Heart right ventricle (tissue), 16 donors: ENCODE measurements around the gene PHACTR4. TPM values are rescaled to one million over a fixed set of nuclear protein-coding genes. Genes with fewer than 3 reads are reported as not detected.
"Not testable (repeated sequence)": the region's sequence is repeated elsewhere in the genome, so short reads cannot be mapped to it uniquely, and the experiment has no call there.

Source experiments
- ATAC-seq, 8 donors: fragments of 200-7000 bp; cut with Tn5 transposase; one replicate each; pipeline ENCODE4 v1.9.1; 2020; ENCODE audit warnings: mild to moderate bottlenecking in 8 of 8, moderate library complexity in 8 of 8, moderate number of reproducible peaks in 1 of 8
- DNase-seq, 2 donors: peaks; one replicate each; pipeline ENCODE4 v3.0.0-alpha.2; 2020
- H3K27ac ChIP-seq, 10 donors: fragments of 200-600 bp; sonication (generic) in 2 of 10; one replicate each; pipeline versions ENCODE4 v1.5.0 to v1.8.0; 2020 to 2022; ENCODE audit warnings: mild to moderate bottlenecking in 3 of 10
- H3K27me3 ChIP-seq, 7 donors: fragments of 200-600 bp; one replicate each; pipeline ENCODE4 v1.8.0; 2021 to 2022; ENCODE audit warnings: mild to moderate bottlenecking in 2 of 7
- H3K36me3 ChIP-seq, 9 donors: fragments of 200-600 bp; sonication (generic) in 1 of 9; one replicate each; pipeline versions ENCODE4 v1.5.0 to v1.8.0; 2020 to 2022; ENCODE audit warnings: mild to moderate bottlenecking in 2 of 9
- H3K4me1 ChIP-seq, 9 donors: fragments of 200-600 bp; sonication (generic) in 1 of 9; one replicate each; pipeline versions ENCODE4 v1.5.0 to v1.8.0; 2020 to 2022; ENCODE audit warnings: mild to moderate bottlenecking in 4 of 9
- H3K4me3 ChIP-seq, 10 donors: fragments of 200-600 bp; sonication (generic) in 2 of 10; one replicate each; pipeline versions ENCODE4 v1.5.0 to v1.8.0; 2020 to 2022; ENCODE audit warnings: mild to moderate bottlenecking in 7 of 10, moderate library complexity in 2 of 10
- H3K9me3 ChIP-seq, 11 donors: fragments of 200-600 bp in 10 of 11; sonication (generic) in 2 of 11; one replicate each; pipeline versions ENCODE4 v1.5.0 to v1.8.0; 2013 to 2022; ENCODE audit warnings: mild to moderate bottlenecking in 2 of 11, control low read depth in 1 of 11, moderate library complexity in 1 of 11
- WGBS, 2 donors: extraction: QIAGEN DNeasy Blood & Tissue Kit; methylation state at CpG; one replicate each; pipeline ENCODE4 v1.1.7; 2013; ENCODE audit warnings: inconsistent platforms in 1 of 2; 5-methylcytosine and 5-hydroxymethylcytosine counted together
- intact Hi-C, 10 donors: fragments of 100-400 bp; cut with DNase I; formaldehyde crosslinking; loops; one replicate each; pipeline versions ENCODE4 v1.11.1 to v1.14.2; 2022
- polyA plus RNA-seq, 2 donors: library from polyadenylated mRNA; stranded (reverse); fragments of 200-250 nt; gene quantifications; one replicate each; pipeline ENCODE4 v1.2.3, GENCODE V29; 2013
- total RNA-seq, 10 donors: library from RNA; stranded (reverse); fragmentation: NEBNext Ultra II Directional in 3 of 10; extraction: Animal tissue kit (Norgen Biotek cat#: 25700) in 3 of 10; gene quantifications; one replicate each; pipeline versions ENCODE4 v1.2.1 to v1.2.4, GENCODE V29; 2021 to 2023
- TF ChIP-seq, protein P1 (sequence below), 9 donors: fragments of 200-600 bp; sonication (generic) in 2 of 9; IDR thresholded peaks; one replicate each; pipeline versions ENCODE4 v1.5.0 to v1.8.0; 2021 to 2022; ENCODE audit warnings: antibody characterized with exemption in 9 of 9, mild to moderate bottlenecking in 5 of 9, moderate library complexity in 1 of 9
- donor health status: Arrhythmogenic right ventricular cardiomyopathy.
- donor health status: ischemic (EF 13 %, LVEDD 7.1; RV severe dilation, severe dysfunction).
- donor health status: healthy with polysubstance abuse.
- donor health status: DM: no; HTN: yes; CAD: no.
- donor health status: DM: no; HTN: no; CAD: no.
- donor health status: ischemic (EF 25% LVEDD 6.9; RV normal size, moderate dysfunction).
- donor health status: ischemic (EF 25% LVEDD 5.7; RV mildly dilated, moderate dysfunction).
- donor health status: healthy.
- donor health status: DM: yes; HTN: yes; CAD: no.
- donor health status: Ischemic cardiomyopathy.
- donor health status: ischemic (EF 35%, LVEDD 5.7; RV mildly dilated, moderate dysfunction).
- donor health status: nonischemic (EF 11% LVEDD 7.7; RV severe dilation, severe dysfunction).
- donor health status: DM: yes; HTN: yes; CAD: no.
- donor health status: PGD.
- donor health status: ischemic (EF 29% LVEDD 5.4; RV normal size, mild dysfunction).
- donor health status: nonischemic (EF 23%, LVEDD 6.1; RV moderate dilation, normal function).

Gene PHACTR4
- total and polyA plus RNA-seq, 12 donors, result 14.0 to 36.1 (median 18.5) TPM

DNA sequence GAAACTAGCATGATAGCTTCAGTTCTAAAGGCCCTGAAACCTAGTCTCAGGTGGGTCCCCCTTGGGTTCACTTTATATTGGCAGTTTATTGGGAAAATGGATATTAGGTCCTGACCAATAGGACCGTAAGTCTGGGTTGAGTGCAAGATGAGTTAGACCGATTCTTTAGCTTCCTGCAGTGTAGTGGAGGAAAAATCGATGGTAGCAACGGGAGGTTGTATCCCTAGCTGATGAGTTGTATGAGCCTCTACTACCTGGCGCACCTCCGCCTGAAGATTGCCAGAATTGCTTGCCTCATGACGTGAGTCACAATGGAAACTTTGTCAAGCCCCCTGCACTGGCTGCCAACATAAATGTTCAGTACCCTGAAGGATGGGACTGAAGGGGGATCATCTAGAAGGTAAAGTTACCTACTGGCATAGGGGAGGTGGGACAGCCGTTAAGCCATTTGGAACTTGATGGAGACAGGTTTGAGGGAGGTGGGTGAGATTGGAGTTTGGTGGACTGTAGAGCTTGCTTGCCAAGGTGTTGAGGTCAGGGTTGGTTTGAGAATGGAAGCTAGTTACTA, 140.2 kb downstream of the PHACTR4 start:
- TF ChIP-seq, protein P1, sequence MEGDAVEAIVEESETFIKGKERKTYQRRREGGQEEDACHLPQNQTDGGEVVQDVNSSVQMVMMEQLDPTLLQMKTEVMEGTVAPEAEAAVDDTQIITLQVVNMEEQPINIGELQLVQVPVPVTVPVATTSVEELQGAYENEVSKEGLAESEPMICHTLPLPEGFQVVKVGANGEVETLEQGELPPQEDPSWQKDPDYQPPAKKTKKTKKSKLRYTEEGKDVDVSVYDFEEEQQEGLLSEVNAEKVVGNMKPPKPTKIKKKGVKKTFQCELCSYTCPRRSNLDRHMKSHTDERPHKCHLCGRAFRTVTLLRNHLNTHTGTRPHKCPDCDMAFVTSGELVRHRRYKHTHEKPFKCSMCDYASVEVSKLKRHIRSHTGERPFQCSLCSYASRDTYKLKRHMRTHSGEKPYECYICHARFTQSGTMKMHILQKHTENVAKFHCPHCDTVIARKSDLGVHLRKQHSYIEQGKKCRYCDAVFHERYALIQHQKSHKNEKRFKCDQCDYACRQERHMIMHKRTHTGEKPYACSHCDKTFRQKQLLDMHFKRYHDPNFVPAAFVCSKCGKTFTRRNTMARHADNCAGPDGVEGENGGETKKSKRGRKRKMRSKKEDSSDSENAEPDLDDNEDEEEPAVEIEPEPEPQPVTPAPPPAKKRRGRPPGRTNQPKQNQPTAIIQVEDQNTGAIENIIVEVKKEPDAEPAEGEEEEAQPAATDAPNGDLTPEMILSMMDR (IDR thresholded peaks at IDR 0.05), result no peak
- no peak for ATAC-seq
- intact Hi-C loops, result loop anchor here in 5 of 10 donors (5.0 to 10.0 kb wide), 5 partner anchors 43 to 365 kb away; partner anchors contain the start of genes RAB42 (in 1 of the 5) and TRNAU1AP (in 1 of the 5)
- Histone ChIP-seq H3K27me3 (no peaks in the 10 kb centered on the region), H3K27ac (peak overlapping the region in 2 of 10 donors; percentile 24 to 92), H3K9me3 (no peaks in the 10 kb centered on the region), H3K4me3 (peak overlapping the region in 1 of 10 donors; percentile 80), H3K36me3 (peaks cover 0 to 82% (median 52%) of the 10 kb centered on the region in 9 donors), H3K4me1 (peaks cover 9 to 72% (median 46%) of the 10 kb centered on the region in 9 donors)
- 77 to 82% methylated on average over 8 of the region's 8 CpGs for WGBS, 2 donors
- DNase-seq, result no peak

DNA sequence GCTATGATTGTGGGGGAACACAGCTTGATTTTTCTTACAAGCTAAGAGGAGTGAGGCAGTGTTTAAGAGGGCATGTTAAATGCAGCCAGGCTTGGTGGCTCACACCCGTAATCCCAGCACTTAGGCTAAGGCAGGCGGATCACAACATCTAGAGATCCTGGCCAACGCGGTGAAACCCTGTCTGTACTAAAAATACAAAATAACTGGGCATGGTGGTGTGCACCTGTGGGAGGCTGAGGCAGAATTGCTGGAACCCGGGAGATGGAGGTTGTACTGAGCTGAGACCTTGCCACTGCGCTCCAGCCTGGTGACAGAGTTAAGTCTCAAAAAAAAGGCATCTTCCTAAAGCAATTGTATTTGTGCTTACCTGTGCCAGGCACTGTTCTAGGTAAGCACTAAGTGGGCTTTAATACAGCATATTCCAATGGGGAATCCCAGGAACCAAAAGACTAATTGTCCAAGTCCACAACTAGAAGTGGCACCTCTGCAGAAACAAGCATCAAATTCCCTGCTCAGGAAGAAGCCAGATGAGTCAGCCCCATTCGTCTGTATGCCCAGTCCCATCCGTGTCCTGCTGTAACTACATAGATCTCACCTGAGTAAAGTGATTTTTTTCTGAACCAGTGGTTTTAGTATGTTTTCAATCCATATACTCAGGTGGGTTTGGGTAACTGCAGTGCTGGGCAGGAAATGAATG, 140.9 kb downstream of the PHACTR4 start:
- TF ChIP-seq, protein P1 (IDR thresholded peaks at IDR 0.05), result no peak
- Histone ChIP-seq H3K27ac (peak overlapping the region in 1 of 10 donors; percentile 92), H3K4me1 (peaks cover 9 to 66% (median 42%) of the 10 kb centered on the region in 9 donors), H3K36me3 (peaks cover 0 to 88% (median 52%) of the 10 kb centered on the region in 9 donors), H3K4me3 (peak overlapping the region in 1 of 10 donors; percentile 80), H3K9me3 (no peaks in the 10 kb centered on the region), H3K27me3 (no peaks in the 10 kb centered on the region)
- no peak for DNase-seq
- no peak for ATAC-seq
- intact Hi-C loops, result loop anchor here in 2 of 10 donors (10.0 kb wide), 2 partner anchors 84 to 364 kb away; partner anchors contain the start of gene RAB42 (in 1 of the 2)
- WGBS, 2 donors, result 72 to 78% methylated on average over 8 of the region's 8 CpGs

DNA sequence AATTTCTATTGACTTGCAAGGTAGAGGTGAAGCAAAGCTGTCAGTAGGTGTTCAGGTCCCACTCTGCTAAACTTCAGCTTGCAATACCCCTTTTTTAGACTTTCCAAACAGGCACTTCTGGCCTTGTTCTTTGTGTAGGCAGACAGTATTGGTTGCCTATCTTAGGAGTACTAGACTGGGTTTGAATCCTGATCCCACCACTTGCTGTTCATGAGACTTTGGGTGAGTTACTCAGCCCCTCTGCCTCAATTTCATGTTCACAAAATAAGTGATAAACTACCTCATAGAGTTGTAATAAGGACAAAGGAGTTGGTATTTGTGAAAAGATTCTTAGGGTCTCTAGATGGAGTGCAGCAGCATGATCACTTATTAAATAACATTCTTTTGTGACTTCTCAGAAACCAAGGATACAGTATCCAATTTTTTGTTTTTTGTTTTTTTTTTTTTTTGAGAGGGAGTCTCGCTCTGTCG, 141.5 kb downstream of the PHACTR4 start:
- intact Hi-C loops, result loop anchor here in 2 of 10 donors (10.0 kb wide), 2 partner anchors 84 to 364 kb away; partner anchors contain the start of gene RAB42 (in 1 of the 2)
- Histone ChIP-seq H3K4me1 (peaks cover 9 to 66% (median 42%) of the 10 kb centered on the region in 9 donors), H3K4me3 (no peak overlapping the region), H3K9me3 (no peaks in the 10 kb centered on the region), H3K36me3 (peaks cover 0 to 88% (median 52%) of the 10 kb centered on the region in 9 donors), H3K27ac (peak overlapping the region in 1 of 10 donors; percentile 14), H3K27me3 (no peaks in the 10 kb centered on the region)
- DNase-seq (no peak), ATAC-seq (no peak)
- WGBS, 2 donors, result 70 to 100% methylated on average over 2 of the region's 2 CpGs
- TF ChIP-seq, protein P1 (IDR thresholded peaks at IDR 0.05), result no peak

DNA sequence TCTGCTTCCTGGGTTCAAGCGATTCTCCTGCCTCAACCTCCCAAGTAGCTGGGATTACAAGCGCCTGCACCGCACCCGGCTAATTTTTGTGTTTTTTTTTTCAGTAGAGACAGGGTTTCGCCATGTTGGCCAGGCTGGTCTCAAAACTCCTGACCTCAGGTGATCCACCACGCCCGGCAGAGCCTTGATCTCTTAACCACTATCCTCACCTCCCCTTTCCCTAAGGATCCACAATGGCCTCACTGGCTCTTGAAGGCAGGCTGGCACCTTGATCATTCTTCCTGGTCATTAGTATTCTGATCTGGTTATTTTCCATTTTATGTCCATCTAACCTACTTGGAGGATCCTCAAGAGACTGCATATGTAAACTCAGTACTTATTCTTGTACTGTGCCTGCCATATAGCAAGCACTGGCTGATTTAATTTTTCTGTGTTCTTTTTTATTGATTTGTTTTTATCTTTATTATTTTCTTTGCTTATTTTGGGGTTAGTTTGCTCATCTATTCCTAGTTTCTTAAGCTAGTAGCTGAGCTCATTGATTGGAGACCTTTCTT, 142.6 kb downstream of the PHACTR4 start:
- TF ChIP-seq, protein P1 (IDR thresholded peaks at IDR 0.05), result no peak
- H3K27me3 ChIP-seq, result no peaks in the 10 kb centered on the region
- H3K36me3 ChIP-seq, result peaks cover 0 to 85% (median 52%) of the 10 kb centered on the region in 9 donors
- intact Hi-C loops, result loop anchor here in 2 of 10 donors (10.0 kb wide), 2 partner anchors 83 to 363 kb away; partner anchors contain the start of gene RAB42 (in 1 of the 2)
- H3K4me3 ChIP-seq, result no peak overlapping the region
- ATAC-seq (no peak), DNase-seq (no peak)
- no peaks in the 10 kb centered on the region for H3K9me3 ChIP-seq
- WGBS, 2 donors, result 88 to 95% methylated on average over 7 of the region's 7 CpGs
- H3K27ac ChIP-seq, result no peak overlapping the region
- H3K4me1 ChIP-seq, result peaks cover 6 to 62% (median 38%) of the 10 kb centered on the region in 9 donors

DNA sequence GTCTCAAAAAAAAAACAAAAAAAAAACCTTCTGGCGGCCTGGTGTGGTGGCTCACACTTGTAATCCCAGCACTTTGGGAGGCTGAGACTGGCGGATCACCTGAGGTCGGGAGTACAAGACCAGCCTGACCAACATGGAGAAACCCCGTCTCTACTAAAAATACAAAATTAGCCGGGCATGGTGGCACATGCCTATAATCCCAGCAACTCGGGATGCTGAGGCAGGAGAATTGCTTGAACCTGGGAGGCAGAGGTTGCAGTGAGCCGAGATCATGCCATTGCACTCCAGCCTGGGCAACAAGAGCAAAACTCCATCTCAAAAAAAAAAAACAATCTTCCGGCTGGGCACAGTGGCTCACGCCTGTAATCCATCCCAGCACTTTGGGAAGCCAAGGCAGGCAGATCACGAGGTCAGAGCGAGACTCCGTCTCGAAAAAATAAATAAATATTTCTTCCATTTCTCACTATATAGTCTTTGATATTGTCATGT, 144.9 kb downstream of the PHACTR4 start:
- H3K9me3 ChIP-seq, H3K4me3 ChIP-seq, ATAC-seq, H3K27ac ChIP-seq, DNase-seq, H3K27me3 ChIP-seq: not testable (repeated sequence)
- peaks cover 0 to 64% (median 38%) of the 10 kb centered on the region in 9 donors for H3K36me3 ChIP-seq
- WGBS, 2 donors, result 95% methylated on average over 13 of the region's 13 CpGs
- intact Hi-C loops, result loop anchor here in 2 of 10 donors (10.0 kb wide), 2 partner anchors 80 to 360 kb away; partner anchors contain the start of gene RAB42 (in 1 of the 2)
- H3K4me1 ChIP-seq, result peaks cover 2 to 55% (median 26%) of the 10 kb centered on the region in 9 donors
